CMK (cell line): ENCODE results near the gene EIF1.
A peak's percentile ranks its signal among the peaks of the same experiment; 100 is the strongest.
"Not testable (repeated sequence)": the region's sequence is repeated elsewhere in the genome, so short reads cannot be mapped to it uniquely, and the experiment has no call there.

Experiments used
- DNase-seq: peaks from one replicate; pipeline ENCODE4 v3.0.0-alpha.2; 2010; ENCODE audit warnings: low read depth

The EIF1 gene

GRCh38 chr17:41678907-41679739 lies 9.6 kb upstream of the EIF1 start:
- peak; percentile 88 for DNase-seq

GRCh38 chr17:41679740-41680425 lies 8.8 kb upstream of the EIF1 start:
- no peak for DNase-seq

GRCh38 chr17:41680426-41681040 lies 8.2 kb upstream of the EIF1 start:
- no peak for DNase-seq

GRCh38 chr17:41681776-41682175 lies 6.9 kb upstream of the EIF1 start:
- DNase-seq = no peak

GRCh38 chr17:41682631-41683030 lies 6.1 kb upstream of the EIF1 start:
- DNase-seq = no peak

GRCh38 chr17:41683441-41684007 lies 5.2 kb upstream of the EIF1 start:
- DNase-seq = no peak

GRCh38 chr17:41684035-41684434 lies 4.7 kb upstream of the EIF1 start:
- no peak for DNase-seq

GRCh38 chr17:41685753-41686152 lies 2.9 kb upstream of the EIF1 start:
- DNase-seq = not testable (repeated sequence)

- DNase-seq = no peak
Observed at GRCh38 chr17:41686281-41686680, 2.4 kb upstream of the EIF1 start.

GRCh38 chr17:41687828-41688640 lies 651 bp upstream of the EIF1 start:
- no peak for DNase-seq

- DNase-seq = no peak
Observed at GRCh38 chr17:41689497-41690299, 1.0 kb downstream of the EIF1 start.

- no peak for DNase-seq
Observed at GRCh38 chr17:41690497-41690896, 1.8 kb downstream of the EIF1 start.

GRCh38 chr17:41691031-41691777 lies 2.5 kb downstream of the EIF1 start:
- DNase-seq = no peak

- DNase-seq = no peak
Observed at GRCh38 chr17:41692722-41693521, 4.2 kb downstream of the EIF1 start.

- DNase-seq = no peak
Observed at GRCh38 chr17:41695134-41695661, 6.5 kb downstream of the EIF1 start.

GRCh38 chr17:41695954-41696757 lies 7.5 kb downstream of the EIF1 start:
- DNase-seq = no peak

- no peak for DNase-seq
Observed at GRCh38 chr17:41697122-41697962, 8.7 kb downstream of the EIF1 start.
